ENCODE results near the gene GNAQ.
"Not testable (repeated sequence)": the region's sequence is repeated elsewhere in the genome, so short reads cannot be mapped to it uniquely, and the experiment has no call there.

Gene GNAQ

DNA sequence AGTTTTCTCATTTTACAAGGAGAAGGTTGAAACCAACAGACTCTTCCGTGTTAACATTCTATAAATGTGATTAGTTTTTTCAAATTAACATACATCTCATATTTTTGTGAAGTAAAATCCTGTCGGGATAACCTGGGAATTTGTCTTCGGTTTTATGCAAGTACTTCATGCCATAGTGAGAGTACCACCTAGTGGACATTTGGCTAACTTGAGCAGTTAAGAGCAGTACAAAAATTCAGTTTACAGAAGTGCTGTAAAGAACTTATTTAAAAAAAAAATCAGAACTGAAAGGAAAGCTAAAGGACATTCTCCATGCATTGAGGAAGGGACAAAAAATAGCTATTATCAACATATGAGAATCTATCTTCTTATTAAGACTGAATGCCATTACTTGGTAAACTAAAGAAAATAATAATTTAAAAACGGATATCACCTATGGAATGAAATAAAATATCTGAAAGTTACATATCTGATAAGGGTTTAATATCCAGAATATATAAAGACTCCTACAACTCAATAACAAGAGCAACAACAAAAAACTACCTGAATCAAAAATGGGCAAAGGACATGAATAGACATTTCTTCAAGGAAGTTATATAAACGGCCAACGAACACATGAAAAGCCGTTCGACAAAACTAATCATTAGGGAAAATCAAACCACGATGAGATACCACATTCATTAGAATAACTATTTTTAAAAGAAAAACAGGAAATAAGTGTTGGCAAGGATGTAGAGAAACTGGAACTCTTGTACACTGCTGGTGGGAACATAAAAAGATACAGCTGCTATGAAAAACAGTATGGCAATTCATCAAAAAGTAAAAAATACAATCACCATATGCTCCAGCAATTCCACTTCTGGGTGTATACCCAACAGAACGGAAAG is 266.5 kb downstream of the GNAQ start:
- no peak for DNase-seq

DNA sequence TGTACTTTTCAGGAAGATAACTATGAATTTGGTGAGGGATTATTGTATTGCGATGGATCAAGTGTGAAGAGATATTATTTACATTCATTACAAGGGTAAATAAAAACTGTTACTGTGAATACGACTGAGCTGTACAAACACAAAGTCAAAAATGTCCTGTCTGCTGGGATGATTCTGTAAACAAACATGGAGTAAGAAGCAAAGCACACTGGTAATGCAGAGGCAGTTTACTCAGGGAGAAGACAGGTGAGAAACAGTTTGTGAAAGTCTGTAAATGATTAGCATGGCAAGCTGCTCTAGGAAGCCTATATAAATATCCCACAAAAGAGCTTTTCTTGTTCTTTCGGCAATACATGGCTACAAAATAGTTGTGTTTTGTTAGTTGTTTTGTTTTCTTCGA is 268.0 kb downstream of the GNAQ start:
- DNase-seq: no peak

DNA sequence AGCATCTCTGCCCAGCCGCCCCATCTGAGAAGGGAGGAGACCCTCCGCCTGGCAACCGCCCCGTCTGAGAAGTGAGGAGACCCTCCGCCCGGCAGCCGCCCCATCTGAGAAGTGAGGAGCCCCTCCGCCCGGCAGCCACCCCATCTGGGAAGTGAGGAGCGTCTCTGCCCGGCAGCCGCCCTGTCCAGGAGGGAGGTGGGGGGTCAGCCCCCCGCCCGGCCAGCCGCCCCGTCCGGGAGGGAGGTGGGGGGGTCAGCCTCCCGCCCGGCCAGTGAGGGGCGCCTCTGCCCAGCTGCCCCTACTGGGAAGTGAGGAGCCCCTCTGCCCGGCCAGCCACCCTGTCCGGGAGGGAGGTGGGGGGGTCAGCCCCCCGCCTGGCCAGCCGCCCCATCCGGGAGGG is 270.7 kb downstream of the GNAQ start:
- DNase-seq: not testable (repeated sequence)

DNA sequence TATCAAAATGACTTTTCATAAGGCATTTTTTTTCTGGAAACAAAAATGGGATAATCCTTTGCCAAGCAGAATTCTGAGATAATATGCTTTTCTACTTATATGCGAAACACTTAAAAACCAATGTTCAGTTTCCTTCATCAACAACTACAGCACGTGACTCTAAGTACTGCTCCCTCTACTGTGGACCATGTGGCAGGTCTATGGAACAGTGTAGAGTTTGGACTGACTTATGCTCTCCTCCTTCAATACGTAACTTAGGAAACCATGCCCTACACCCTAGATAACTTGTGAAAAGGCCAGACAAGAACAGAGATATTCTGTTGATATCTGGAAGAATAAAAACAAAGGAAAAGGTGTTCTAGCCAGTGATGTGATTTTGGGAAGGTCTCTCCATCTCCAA is 272.2 kb downstream of the GNAQ start:
- DNase-seq: no peak

DNA sequence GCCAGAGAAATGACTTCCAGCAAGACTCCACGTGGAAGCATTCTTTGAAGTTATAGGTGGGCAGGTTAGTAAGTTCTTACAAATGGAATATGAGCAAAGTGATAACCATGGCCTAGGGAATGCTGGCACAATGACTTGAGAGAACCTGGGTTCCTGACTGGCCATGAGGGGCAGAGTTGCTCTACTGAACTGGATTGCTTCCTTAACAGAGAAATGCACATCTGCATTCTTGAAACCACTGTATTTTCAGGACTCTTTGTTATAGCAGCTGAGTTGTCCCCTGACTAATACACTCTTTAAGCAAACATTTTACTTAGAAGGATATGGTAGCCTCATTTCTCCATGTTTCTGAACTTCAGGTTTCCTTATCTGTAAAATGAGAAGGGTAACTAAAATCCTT is 275.2 kb downstream of the GNAQ start:
- DNase-seq: no peak

DNA sequence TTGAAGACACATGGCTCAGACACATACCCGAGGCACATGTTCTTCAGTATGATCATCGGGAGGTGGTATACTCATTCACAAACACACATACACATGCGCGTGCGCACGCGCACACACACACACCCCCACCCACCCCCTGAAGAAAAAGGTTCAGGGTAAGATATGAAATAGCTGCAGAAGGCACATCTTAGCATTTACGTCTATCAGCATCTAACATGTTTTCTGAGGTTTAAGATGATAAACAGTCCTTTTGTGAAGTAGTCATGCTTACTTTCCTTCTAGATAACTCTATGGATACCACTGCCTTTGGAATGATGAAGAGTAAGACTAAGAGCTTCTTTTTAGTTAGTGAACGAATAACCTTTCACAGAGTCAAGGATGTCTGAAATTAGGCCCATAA is 278.4 kb downstream of the GNAQ start:
- DNase-seq: no peak

DNA sequence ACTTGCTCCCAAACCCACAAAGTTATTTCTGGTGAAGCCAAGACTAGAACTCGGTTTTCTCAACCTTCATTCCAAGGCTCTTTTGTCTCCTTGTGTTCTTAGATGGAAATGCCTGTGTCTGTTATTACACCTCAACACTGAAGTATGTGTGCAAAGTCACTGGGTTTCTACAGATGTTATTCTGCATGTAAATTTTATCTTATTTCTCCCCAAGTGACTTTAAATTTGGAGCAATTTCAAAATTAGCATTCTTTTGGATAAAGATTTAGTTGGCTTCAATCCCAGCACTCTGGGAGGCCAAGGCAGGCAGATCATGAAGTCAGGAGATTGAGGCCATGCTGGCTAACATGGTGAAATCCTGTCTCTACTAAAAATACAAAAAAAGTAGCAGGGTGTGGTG is 279.1 kb downstream of the GNAQ start:
- no peak for DNase-seq

DNA sequence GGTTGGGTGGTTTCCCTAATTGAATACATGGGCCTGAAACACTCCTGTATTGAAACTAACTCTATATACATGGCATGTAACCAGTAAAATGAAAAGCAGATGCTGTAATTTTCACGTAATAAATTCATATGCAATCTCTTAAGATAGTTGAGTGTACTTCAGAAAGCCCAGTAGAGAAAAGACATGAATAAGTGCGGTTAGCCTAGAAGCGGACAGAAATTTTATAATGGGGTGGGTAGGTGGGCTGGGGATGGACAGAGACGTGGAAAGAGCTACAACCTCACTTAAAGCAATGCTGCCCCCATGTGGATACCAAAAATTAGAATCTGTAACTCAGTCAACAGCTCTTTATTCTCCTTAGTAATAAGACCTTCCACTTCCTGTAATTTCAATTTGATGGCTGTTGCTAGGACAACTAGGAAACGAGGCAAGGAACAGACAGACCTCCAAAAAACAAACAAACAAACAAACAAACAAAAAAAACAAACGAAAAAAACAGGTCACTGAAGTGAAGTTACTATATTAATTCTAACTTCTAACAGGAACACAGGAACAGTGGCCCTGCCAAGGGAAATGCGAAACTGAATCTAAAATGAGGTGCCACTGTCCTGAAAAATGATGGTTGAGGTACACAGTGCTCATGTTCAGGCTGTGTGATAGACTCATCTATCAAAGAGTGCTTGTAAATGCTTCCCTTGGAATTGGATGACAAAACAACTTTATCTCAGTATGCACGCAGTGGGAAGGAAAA is 280.1 kb downstream of the GNAQ start:
- peak; percentile 56 for DNase-seq

DNA sequence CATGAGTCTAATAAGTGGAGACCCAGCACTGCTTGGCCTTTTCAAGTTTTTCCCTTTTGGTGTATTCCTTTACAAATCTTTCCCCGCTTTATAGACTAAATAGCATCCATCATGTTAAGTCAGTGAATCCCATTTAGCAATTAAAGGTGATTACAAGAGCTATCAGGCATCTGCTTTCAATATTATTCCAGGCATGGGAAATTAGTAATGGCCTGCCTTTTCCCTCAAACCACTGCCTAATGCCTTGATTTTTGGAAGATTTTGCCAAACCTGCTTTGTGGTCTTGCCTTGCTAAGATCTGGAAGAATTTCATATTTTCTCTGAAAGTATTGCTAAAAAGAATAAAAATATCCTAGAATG is 280.6 kb downstream of the GNAQ start:
- no peak for DNase-seq

DNA sequence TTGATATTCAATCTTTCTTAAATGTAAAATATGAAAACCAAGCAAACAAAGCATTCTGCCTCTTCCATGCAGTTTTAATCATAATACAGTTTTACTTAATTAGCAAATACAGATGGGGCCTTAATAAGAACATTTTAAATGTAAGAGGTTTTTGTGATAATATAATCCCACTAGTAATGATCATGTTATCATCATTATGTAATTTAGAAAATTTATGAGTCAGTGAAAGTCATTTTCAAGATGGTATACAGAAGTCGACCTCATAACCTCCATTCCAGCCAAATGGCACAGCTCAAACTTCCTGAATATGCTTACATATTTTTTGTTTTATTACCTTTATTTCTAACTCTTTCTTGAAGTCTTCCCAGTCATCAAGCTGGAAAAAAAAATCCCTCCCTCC is 281.3 kb downstream of the GNAQ start:
- no peak for DNase-seq

DNA sequence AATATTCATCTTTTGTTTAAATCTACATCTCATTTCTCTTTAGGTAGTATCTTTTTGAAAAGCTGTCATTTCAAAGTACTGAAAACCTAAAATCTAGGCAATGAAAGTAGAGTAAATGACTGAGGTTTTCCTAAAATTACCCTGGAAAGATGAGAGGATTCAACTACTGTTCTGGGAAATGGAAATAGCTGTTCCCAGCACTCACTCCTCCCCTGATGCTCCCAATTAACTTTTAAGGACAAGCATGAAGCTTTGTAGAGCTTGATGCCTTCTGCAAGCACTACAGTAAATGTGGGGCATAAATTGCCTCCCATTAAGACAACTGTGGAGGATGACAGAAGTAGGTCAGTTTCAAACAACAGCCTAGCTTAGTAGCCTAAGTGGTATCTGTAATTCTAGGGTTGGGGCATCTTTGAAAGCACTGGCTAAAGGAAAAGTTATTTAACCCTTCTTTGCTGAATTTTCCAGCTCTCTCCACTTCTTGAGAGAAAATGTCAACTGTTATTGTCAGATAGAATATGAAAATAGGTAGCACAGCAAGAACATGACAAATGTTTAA is 283.3 kb downstream of the GNAQ start:
- no peak for DNase-seq

DNA sequence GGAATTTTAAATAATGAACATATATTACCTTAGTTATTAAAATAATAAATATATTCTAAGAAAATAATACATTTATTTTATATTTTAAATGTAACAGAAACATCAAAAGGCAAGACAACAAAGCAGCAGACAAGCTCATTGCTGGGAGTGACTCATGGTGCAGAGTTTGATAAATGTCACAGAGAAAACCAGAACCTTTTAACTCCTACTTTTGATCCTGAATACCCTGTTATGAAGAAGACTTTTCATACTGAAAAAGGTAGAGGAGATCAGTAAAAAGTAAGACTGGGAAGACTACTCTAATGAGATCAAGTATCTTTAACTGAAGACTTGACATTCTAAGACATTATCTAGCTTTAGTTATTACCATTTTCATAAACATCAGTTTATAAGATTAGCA is 284.4 kb downstream of the GNAQ start:
- DNase-seq: no peak

DNA sequence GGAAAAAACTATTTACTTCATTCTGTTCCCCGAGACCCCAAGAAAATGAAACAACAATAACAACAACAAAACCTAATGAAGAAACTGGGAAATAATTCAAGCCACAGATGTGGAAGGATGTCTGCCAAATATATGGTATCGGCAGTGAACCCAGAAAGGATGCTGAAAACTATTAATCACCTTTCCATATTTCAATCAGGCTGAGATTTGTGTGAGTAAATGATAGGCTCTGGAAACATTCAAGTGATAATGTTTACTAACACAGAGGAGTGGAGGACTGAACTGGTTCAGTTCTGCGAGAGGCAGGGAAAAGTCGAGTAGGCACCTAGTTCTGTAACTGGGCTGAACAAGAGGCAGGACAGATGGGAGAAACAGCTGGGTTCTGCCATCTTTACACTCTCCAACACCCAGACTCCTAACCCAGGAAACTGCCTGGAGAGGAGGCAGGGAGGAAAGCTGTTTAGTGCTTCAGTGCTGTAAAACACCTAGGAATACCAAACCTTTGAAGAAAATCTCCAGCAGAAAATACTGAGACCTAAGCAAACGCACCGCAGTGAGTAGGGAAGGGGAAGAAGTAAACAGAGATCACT is 286.7 kb downstream of the GNAQ start:
- DNase-seq: no peak

DNA sequence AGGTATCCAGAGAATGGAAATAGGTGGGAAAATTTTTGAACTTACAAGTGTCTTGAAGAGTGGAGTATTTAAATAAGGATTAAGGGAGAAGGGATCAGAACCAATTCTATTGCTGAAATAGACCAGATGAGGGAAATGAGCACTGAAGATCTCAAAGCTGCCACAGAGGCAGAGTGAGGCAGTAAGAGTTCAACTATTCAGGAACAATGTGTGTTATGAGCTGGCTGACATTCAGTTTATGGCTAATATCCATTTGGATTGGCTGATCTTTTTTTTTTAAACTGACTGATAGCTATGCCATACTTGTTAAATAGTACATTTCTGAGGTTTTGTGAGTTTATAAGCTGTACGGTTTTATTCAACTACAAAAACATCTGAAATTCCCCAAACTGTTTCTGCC is 288.2 kb downstream of the GNAQ start:
- DNase-seq: no peak

DNA sequence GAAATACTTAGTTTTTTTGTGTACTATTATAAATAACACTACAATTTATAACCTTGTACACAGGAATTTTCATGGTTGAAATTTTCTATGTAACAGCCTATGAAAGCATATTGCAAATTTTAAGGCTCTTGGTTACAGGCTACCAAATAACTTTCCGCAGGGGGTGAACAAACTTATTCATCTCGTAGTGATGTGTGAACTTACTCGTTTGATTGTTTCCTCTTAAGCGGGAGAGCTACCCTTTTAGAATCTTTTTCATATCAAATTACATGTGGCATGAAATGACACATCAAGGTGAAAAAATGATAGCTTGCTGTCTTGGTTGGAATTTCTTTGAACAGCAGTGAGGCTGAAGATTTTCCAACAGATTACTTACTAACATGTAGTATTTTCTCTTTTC is 292.7 kb downstream of the GNAQ start:
- no peak for DNase-seq

DNA sequence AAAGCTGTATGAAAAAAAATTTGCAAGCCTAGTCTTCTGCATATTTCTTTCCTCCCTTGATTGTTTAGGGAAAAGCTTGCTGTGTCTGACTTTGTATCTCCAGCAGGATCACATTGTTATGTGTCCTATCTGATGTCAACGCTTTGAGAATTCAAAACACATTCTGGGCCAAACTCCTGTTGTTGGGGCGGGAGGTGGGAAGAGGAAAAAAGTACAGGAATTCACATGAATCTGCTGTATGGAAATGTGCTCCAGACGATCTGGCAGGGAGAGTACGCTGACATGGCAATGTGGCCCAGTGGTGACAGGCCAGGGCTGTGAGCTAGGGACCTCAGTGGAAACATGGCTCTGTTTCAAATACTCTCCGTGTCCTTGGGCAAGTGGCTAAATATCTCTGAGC is 296.1 kb downstream of the GNAQ start:
- DNase-seq: no peak

DNA sequence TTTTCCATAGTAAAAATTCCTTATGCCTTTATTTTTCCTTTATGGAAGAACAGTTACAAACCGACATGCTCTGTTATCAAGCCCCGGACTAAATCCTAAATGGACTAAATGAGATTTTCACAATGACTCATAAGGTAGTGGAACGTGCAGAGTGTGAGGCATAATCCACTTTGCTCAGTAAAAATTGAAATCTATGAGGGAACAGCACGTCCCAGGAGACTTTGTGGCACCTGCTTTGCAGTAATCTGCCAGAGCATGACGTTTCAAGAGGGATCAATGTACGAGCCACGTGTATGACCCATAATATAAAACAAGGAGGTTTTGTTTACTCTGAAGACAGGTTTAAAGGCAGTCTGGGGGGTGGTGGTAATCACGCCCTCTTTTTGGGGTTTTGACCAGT is 299.7 kb downstream of the GNAQ start:
- no peak for DNase-seq

DNA sequence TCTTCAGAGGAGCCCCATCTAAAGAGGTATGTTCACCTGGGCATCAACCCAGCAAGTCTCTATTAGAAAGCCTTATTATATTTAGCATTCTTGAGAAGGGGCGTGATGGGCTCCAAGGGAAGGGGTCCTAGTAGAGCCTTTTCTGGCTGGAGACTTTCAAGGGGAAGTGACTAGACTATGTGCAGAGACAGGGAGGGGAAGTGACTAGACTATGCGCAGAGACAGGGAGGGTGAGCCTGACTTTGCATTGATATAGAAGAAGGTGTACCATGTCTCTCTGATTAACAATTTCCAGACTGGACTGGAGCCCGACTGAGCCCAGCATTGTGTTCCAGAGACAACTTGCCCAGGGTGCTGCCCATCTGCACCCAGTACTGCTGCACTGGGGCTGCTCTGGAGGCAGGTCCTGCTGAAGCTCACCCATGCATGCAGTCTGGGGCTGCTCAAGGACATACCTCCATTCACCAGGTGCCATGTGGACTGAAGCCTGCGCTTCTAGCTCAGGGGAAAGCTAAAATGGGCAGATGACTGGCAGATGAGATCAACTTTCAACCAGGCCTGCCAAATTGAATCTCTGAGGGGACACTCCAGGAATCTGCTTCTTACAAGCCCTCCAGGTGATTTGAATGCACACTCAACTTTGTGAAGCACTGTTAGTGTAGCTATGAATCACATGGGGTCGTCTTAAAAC is 300.5 kb downstream of the GNAQ start:
- DNase-seq: no peak

DNA sequence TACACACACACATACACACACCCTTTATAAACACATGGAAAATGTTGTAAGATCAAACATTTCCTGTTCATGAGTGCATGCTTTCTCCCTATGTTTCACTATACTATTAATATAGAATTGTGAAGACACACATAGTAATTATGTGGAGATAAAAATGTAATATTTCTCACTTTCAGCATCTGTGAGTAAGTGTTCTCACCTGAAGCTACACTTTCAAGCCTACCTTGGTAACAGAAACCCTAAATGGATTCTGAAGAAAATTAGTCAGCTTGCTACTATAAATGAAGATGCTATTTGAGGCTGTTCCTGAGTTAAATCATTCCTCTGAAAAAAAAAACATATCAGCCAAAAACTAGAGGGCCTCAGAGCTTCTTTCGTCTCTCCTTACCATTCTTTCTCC is 302.4 kb downstream of the GNAQ start:
- no peak for DNase-seq

DNA sequence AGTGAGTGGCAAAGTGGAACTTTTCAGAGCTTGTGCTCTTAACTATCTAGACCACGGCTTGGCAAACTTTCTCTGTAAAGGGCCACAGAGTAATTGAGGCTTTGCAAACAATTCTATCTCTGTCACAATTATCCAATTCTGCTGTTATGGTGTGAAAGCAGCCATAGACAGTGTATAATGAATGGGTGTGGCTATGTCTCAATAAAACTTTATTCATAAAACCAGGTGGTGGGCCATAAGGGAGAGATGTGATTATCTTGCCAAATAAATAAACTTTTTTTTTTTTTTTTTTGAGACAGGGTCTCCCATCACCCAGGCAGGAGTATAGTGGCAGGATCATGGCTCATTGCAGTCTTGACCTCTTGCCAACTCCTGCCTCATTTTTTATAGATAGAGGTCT is 304.8 kb downstream of the GNAQ start:
- DNase-seq: no peak

DNA sequence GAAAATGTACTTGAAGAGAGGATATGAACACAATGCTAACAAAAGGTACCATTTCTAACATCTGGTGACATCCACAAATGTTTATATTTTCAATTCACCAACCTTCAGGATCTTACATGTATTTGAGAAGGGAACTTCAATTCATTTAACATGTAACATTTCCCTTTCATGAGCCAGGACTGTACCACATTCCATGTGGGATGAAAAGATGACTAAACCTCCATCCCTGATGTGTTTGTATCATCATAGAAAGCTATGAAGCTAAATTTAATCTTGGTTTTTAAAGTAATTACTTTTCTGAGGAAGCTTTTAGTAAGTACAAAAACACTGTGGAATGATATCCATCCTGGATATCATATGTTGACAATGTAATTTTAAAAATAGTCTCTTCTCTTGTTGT is 305.3 kb downstream of the GNAQ start:
- no peak for DNase-seq

DNA sequence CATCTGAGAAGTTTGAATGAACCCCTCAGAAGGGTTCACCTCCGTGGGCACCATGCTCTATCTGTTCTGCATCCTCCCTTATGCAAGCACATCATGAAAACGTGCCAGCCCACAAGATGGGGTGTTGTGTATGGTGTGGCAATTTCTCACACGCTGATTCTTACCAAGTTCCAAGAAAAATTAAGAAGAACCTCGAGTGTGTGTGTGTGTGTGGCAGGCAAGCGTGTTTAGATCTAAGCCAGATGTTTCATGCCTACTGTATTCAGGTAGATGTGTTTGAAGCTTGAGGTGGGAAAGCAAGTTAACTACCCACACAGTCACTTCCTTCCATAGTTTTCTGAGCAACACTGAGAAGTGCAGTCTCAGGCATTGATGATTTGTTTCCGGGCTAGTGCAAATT is 305.8 kb downstream of the GNAQ start:
- DNase-seq: peak; percentile 65

DNA sequence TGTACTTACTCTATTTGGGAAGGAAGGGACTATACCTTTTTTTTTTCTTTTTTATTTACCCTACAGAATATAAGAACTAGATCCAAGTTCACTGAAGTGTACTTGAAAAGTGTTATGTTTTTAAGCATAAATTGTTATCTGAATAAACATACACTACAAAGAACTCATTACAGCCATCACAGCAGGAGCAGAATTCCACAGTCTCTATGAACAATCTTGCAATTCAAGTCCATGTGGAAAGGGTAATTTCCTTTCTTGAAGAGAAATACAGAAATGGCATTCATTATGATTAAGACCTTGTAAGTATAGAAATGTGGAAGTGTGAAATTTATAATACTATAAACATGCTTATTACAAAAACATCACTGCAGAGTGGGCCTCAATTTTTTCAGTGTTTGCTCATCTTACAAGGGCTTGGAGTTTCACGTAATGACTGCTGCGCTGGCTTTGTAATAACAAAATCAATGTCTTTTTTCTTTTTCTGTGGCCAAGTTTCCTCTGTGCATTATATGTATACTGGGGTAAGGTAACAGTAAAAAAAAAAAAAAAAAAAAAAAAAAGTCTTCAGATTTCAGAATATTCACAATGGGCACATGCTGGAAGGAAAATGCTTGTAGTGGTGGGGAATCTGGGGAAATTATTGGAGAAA is 306.4 kb downstream of the GNAQ start:
- DNase-seq: peak; percentile 56
